ENCODE data around the gene NDST3.

Gene NDST3

GRCh38 chr4:118034053-118034785 lies at the start of gene NDST3:
NDST3 (plus strand) TSS chr4:118034486; CDS start chr4:118053911, 19,425 bp downstream.
- DNase-seq: peak; percentile 30

- DNase-seq: no peak
Observed at GRCh38 chr4:117986321-117986720, 48.0 kb upstream of the NDST3 start.

- no peak for DNase-seq
Observed at GRCh38 chr4:117987464-117987863, 46.8 kb upstream of the NDST3 start.

GRCh38 chr4:117996891-117997290 lies 37.4 kb upstream of the NDST3 start:
- DNase-seq: no peak

- no peak for DNase-seq
Observed at GRCh38 chr4:118004088-118004487, 30.2 kb upstream of the NDST3 start.

- DNase-seq: no peak
Observed at GRCh38 chr4:118005883-118006282, 28.4 kb upstream of the NDST3 start.

- DNase-seq: no peak
Observed at GRCh38 chr4:118012142-118012541, 22.1 kb upstream of the NDST3 start.

- no peak for DNase-seq
Observed at GRCh38 chr4:118014831-118015230, 19.5 kb upstream of the NDST3 start.

- no peak for DNase-seq
Observed at GRCh38 chr4:118018381-118019145, 15.7 kb upstream of the NDST3 start.

GRCh38 chr4:118026806-118027205 lies 7.5 kb upstream of the NDST3 start:
- DNase-seq: no peak

- DNase-seq: no peak
Observed at GRCh38 chr4:118029224-118029623, 5.1 kb upstream of the NDST3 start.

GRCh38 chr4:118032691-118033090 lies 1.6 kb upstream of the NDST3 start:
- DNase-seq: no peak

- no peak for DNase-seq
Observed at GRCh38 chr4:118033148-118034052, 886 bp upstream of the NDST3 start.

- no peak for DNase-seq
Observed at GRCh38 chr4:118035309-118035708, 1.0 kb downstream of the NDST3 start.

GRCh38 chr4:118036336-118036735 lies 2.0 kb downstream of the NDST3 start:
- DNase-seq: no peak

GRCh38 chr4:118037955-118038354 lies 3.7 kb downstream of the NDST3 start:
- DNase-seq: no peak

- DNase-seq: no peak
Observed at GRCh38 chr4:118046323-118046722, 12.0 kb downstream of the NDST3 start.

- DNase-seq: no peak
Observed at GRCh38 chr4:118047043-118047442, 12.8 kb downstream of the NDST3 start.

GRCh38 chr4:118058955-118059354 lies 24.7 kb downstream of the NDST3 start:
- DNase-seq: no peak

- DNase-seq: no peak
Observed at GRCh38 chr4:118059397-118059796, 25.1 kb downstream of the NDST3 start.

- DNase-seq: peak; percentile 32
Observed at GRCh38 chr4:118076958-118077766, 42.9 kb downstream of the NDST3 start.

GRCh38 chr4:118077767-118078105 lies 43.5 kb downstream of the NDST3 start:
- DNase-seq: no peak

GRCh38 chr4:118081434-118081833 lies 47.1 kb downstream of the NDST3 start:
- DNase-seq: no peak
